Activated CD8-positive, alpha-beta memory T cell treated with anti-CD3 and anti-CD28 coated beads, Interleukin-2, amount 50 U/mL, for 24 hours (primary cell): ENCODE results near the gene IGHMBP2.
"Not testable (repeated sequence)": the region's sequence is repeated elsewhere in the genome, so short reads cannot be mapped to it uniquely, and the experiment has no call there.

Experiments
- DNase-seq: peaks from one replicate; pipeline ENCODE4 v3.0.0-alpha.2; 2020; ENCODE audit errors: extremely low read depth

IGHMBP2 gene

GRCh38 chr11:68961245-68961644 lies 57.6 kb downstream of the IGHMBP2 start:
- no peak for DNase-seq

- DNase-seq: no peak
Measured at GRCh38 chr11:68962527-68963250, 59.0 kb downstream of the IGHMBP2 start.

- DNase-seq: no peak
Measured at GRCh38 chr11:68963779-68964178, 60.1 kb downstream of the IGHMBP2 start.

GRCh38 chr11:68965901-68966853 lies 62.5 kb downstream of the IGHMBP2 start:
- DNase-seq: no peak

GRCh38 chr11:68966894-68967780 lies 63.4 kb downstream of the IGHMBP2 start:
- no peak for DNase-seq

GRCh38 chr11:68968306-68969250 lies 64.9 kb downstream of the IGHMBP2 start:
- no peak for DNase-seq

GRCh38 chr11:68969386-68969785 lies 65.7 kb downstream of the IGHMBP2 start:
- no peak for DNase-seq

- no peak for DNase-seq
Measured at GRCh38 chr11:68970921-68971636, 67.4 kb downstream of the IGHMBP2 start.

- no peak for DNase-seq
Measured at GRCh38 chr11:68973219-68973618, 69.5 kb downstream of the IGHMBP2 start.

GRCh38 chr11:68973706-68974105 lies 70.0 kb downstream of the IGHMBP2 start:
- DNase-seq: not testable (repeated sequence)

- DNase-seq: no peak
Measured at GRCh38 chr11:68974421-68975194, 70.9 kb downstream of the IGHMBP2 start.

GRCh38 chr11:68976095-68976494 lies 72.4 kb downstream of the IGHMBP2 start:
- no peak for DNase-seq

GRCh38 chr11:68976563-68976962 lies 72.9 kb downstream of the IGHMBP2 start:
- no peak for DNase-seq

GRCh38 chr11:68977781-68978625 lies 74.3 kb downstream of the IGHMBP2 start:
- DNase-seq: no peak

- DNase-seq: no peak
Measured at GRCh38 chr11:68978626-68978930, 74.9 kb downstream of the IGHMBP2 start.

- no peak for DNase-seq
Measured at GRCh38 chr11:68978931-68979594, 75.4 kb downstream of the IGHMBP2 start.

- no peak for DNase-seq
Measured at GRCh38 chr11:68979931-68980775, 76.5 kb downstream of the IGHMBP2 start.
